ENCODE measurements around the gene UROC1.

Gene UROC1

GRCh38 chr3:126440709-126440995 is 76.9 kb downstream of the UROC1 start:
- TF ChIP-seq, protein P1, sequence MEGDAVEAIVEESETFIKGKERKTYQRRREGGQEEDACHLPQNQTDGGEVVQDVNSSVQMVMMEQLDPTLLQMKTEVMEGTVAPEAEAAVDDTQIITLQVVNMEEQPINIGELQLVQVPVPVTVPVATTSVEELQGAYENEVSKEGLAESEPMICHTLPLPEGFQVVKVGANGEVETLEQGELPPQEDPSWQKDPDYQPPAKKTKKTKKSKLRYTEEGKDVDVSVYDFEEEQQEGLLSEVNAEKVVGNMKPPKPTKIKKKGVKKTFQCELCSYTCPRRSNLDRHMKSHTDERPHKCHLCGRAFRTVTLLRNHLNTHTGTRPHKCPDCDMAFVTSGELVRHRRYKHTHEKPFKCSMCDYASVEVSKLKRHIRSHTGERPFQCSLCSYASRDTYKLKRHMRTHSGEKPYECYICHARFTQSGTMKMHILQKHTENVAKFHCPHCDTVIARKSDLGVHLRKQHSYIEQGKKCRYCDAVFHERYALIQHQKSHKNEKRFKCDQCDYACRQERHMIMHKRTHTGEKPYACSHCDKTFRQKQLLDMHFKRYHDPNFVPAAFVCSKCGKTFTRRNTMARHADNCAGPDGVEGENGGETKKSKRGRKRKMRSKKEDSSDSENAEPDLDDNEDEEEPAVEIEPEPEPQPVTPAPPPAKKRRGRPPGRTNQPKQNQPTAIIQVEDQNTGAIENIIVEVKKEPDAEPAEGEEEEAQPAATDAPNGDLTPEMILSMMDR (conservative IDR thresholded peaks at IDR 0.05), result no peak
- TF ChIP-seq ZFX (IDR thresholded peaks at IDR 0.05), result no peak
- no peak overlapping the region for H3K27ac ChIP-seq

GRCh38 chr3:126439968-126440708 is 77.4 kb downstream of the UROC1 start:
- TF ChIP-seq, protein P1 (conservative IDR thresholded peaks at IDR 0.05), result no peak
- no peak for TF ChIP-seq ZFX (IDR thresholded peaks at IDR 0.05)
- no peak overlapping the region for H3K27ac ChIP-seq

DNA sequence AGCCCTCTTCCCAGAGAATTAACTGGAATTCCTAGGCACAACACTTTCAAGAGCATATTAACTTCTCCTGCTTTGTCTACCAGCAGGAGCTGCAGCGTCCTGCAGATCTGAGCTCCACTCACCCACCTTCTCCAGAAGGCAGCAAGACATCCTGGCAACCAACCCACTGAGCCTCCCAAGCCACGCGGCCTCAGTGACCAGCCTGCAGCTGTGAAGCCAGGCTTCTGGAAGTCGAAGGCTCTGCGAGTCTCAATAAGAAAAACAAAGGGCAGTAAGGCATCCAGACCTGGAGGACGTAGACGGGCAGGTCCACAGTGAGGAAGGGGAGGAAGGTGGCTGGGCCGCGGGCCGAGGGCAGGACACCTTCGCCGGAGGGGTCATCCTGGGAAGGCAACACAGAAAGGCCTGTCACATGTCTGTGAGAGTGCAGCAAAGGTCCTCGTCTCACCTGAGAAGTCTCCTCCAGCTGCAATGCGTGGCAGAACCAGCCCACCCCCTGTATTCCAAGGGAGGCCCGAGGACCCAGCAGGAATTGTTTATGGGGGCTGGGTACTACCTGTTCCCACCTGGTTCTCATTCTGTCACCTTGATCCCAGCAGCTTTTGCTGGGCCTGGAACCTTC is 78.1 kb downstream of the UROC1 start:
- H3K27ac ChIP-seq, result no peak overlapping the region
- TF ChIP-seq, protein P1 (conservative IDR thresholded peaks at IDR 0.05), result no peak
- no peak for TF ChIP-seq ZFX (IDR thresholded peaks at IDR 0.05)

DNA sequence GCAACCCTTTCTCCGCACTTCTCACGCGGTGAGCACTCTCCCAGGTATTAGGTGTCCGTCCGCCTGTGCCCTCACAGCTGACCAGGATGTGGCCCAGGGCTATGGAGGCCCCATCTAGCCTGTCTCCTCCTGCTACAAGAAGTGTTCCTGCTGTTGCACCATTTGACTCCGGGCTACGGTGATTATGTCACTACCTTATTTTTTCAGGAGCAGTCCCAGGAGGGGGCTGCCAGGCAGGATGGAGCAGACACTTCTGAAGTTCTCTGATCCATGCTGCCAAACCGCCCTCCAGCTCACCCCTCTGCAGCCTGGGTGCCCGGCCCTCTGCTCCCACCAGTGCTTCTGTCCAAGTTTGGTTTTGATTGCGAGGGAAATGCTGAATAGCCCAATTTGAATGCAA is 78.8 kb downstream of the UROC1 start:
- no peak overlapping the region for H3K27ac ChIP-seq
- TF ChIP-seq, protein P1 (conservative IDR thresholded peaks at IDR 0.05), result no peak
- no peak for TF ChIP-seq ZFX (IDR thresholded peaks at IDR 0.05)

GRCh38 chr3:126438186-126438585 is 79.4 kb downstream of the UROC1 start:
- no peak overlapping the region for H3K27ac ChIP-seq
- TF ChIP-seq, protein P1 (conservative IDR thresholded peaks at IDR 0.05), result no peak
- TF ChIP-seq ZFX (IDR thresholded peaks at IDR 0.05), result no peak

DNA sequence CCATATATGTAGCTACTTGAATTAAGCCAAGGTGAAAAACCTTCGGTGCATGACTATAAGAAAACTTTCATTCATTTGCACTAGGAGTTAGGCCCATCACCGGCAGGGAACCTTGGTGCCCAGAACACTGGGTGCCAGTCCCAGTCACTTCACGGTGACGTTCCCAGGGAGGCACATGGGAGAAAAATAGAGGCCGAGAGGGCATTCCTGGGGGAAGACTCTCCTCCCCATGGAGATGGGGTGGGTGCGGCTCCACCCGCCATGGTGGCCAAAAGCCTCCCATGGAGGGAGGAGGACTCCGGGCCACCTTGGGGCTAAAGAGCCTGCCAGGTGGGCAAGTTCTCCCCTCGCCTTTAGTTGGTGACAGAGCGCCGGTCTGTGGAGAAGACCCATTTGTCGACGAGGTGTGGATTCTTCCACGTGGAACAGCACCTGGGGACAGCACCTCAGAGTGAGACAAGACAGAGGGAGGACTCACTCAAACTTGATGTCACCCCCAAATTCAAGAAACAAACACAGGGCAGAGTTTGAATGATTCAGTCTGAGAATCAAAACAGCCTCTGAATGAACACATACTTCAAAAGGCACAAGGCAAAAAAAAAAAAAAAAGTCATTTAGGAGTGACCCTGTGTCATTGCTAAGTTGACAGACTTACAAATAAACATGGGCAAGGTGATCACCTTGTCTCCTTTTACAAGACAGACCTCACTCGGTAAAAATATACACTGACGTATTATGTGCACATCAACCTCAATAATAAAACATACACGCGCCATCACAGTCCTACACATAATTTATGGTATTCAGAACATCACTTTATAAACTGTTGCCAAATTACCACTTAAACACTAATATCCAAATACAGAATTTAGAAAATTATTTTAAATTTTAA is 80.5 kb downstream of the UROC1 start:
- no peak overlapping the region for H3K27ac ChIP-seq
- no peak for TF ChIP-seq ZFX (IDR thresholded peaks at IDR 0.05)
- TF ChIP-seq, protein P1 (conservative IDR thresholded peaks at IDR 0.05), result no peak

Data from C4-2B (cell line).